HCT116 (cell line): ENCODE results near the gene GSTK1. TPM values are rescaled to one million over a fixed set of nuclear protein-coding genes. Genes with fewer than 3 reads are reported as not detected.

Experiments used
- ATAC-seq: fragments of 200-7000 bp; cut with Tn5 transposase; 2 replicates; pipeline ENCODE4 v1.9.1; 2020; ENCODE audit warnings: mild to moderate bottlenecking, moderate library complexity
- BruUV-seq: library from RNA; stranded (reverse); fragments of 400-500 nt; replicated peaks from 2 replicates; lab custom pipeline; 2021; lab: Mats Ljungman, UMichigan
- CTCF ChIA-PET: fragments of 300-600 bp; sonication (Branson Sonifier 250); formaldehyde crosslinking; loops from one replicate; lab custom pipeline; 2021; ENCODE audit warnings: antibody characterized with exemption; lab: Charles Lee
- POLR2A ChIA-PET: fragments of 300-600, 350-600 bp; sonication (Branson Sonifier 250); formaldehyde crosslinking; loops from one replicate; lab custom pipeline; 2021; ENCODE audit warnings: antibody characterized with exemption; lab: Charles Lee
- RAD21 ChIA-PET, 2 experiments: fragments of 300-600 bp; sonication (Branson Sonifier 250); formaldehyde crosslinking; loops; one replicate each; lab custom pipeline; 2023; ENCODE audit warnings: low total read pairs in 2 of 2; ENCODE audit not compliant: uncharacterized antibody in 2 of 2, unreplicated experiment in 2 of 2, low non-redundant PET in 1 of 2; lab: Charles Lee
- DNase-seq: peaks from one replicate; pipeline ENCODE4 v3.0.0-alpha.2; 2010; ENCODE audit warnings: low read depth, low spot score
- H2AFZ ChIP-seq: fragments of 200-600 bp; shearing (Covaris generic), sonication (generic); 2 replicates; pipeline ENCODE4 v1.6.1; 2017; ENCODE audit warnings: low read depth, mixed run types, mixed read lengths, antibody characterized with exemption, low read length; ENCODE audit not compliant: poor library complexity, severe bottlenecking
- H3K27ac ChIP-seq: 2 replicates; pipeline ENCODE4 v1.5.1; 2012; ENCODE audit warnings: low read depth, low read length
- H3K27me3 ChIP-seq: fragments of 200-600 bp; sonication (generic); 2 replicates; pipeline ENCODE4 v1.6.1; 2016; ENCODE audit warnings: mixed run types, low read length, mixed read lengths; ENCODE audit not compliant: insufficient read depth
- H3K36me3 ChIP-seq, 2 experiments: fragments of 200-500 bp in 1 of 2; fragments of 200-600 bp in 1 of 2; sonication (Bioruptor generic) in 1 of 2; sonication (generic) in 1 of 2; 2 replicates each; pipeline versions ENCODE4 v1.5.1 to v1.6.1; 2014 to 2016; ENCODE audit warnings: low read length in 2 of 2, inconsistent platforms in 1 of 2, mixed read lengths in 1 of 2, mixed run types in 1 of 2; ENCODE audit not compliant: insufficient read depth in 2 of 2, control insufficient read depth in 1 of 2
- H3K4me1 ChIP-seq, 2 experiments: fragments of 200-600 bp in 1 of 2; sonication (generic) in 1 of 2; 2 replicates each; pipeline versions ENCODE4 v1.5.1 to v1.6.1; 2012 to 2017; ENCODE audit warnings: low read length in 2 of 2, inconsistent platforms in 1 of 2, mild to moderate bottlenecking in 1 of 2, mixed read lengths in 1 of 2, mixed run types in 1 of 2, moderate library complexity in 1 of 2; ENCODE audit not compliant: insufficient read depth in 2 of 2, control insufficient read depth in 1 of 2
- H3K4me2 ChIP-seq: fragments of 200-600 bp; sonication (generic); 2 replicates; pipeline ENCODE4 v1.6.1; 2017; ENCODE audit warnings: mixed run types, low read length, mixed read lengths
- H3K4me3 ChIP-seq, 2 experiments: fragments of 200-600 bp in 1 of 2; sonication (generic) in 1 of 2; replicated peaks in 1 of 2; 2 replicates each; pipeline ENCODE4 v1.5.1; 2011 to 2016; ENCODE audit warnings: low read length in 2 of 2, control low read depth in 1 of 2, low read depth in 1 of 2, mild to moderate bottlenecking in 1 of 2, mixed read lengths in 1 of 2, mixed run types in 1 of 2
- H3K79me2 ChIP-seq: fragments of 200-600 bp; sonication (generic); 2 replicates; pipeline ENCODE4 v1.6.1; 2017; ENCODE audit warnings: mild to moderate bottlenecking, mixed run types, low read length, moderate library complexity, mixed read lengths; ENCODE audit not compliant: insufficient read depth
- H3K9ac ChIP-seq: fragments of 200-600 bp; sonication (generic); 2 replicates; pipeline ENCODE4 v1.6.1; 2016; ENCODE audit warnings: low read length, mixed read lengths
- H3K9me2 ChIP-seq: fragments of 200-600 bp; sonication (generic), shearing (Covaris generic); 2 replicates; pipeline ENCODE4 v1.6.1; 2017; ENCODE audit warnings: mixed run types, mild to moderate bottlenecking, moderate library complexity; ENCODE audit not compliant: insufficient read depth
- H3K9me3 ChIP-seq, 2 experiments: fragments of 200-500 bp in 1 of 2; fragments of 200-600 bp in 1 of 2; sonication (Bioruptor generic) in 1 of 2; sonication (generic) in 1 of 2; 2 replicates each; pipeline ENCODE4 v1.6.1; 2014 to 2017; ENCODE audit warnings: low read length in 2 of 2, mixed read lengths in 2 of 2, inconsistent platforms in 1 of 2, low read depth in 1 of 2, mild to moderate bottlenecking in 1 of 2, mixed run types in 1 of 2, moderate library complexity in 1 of 2; ENCODE audit not compliant: control insufficient read depth in 1 of 2, insufficient read depth in 1 of 2
- H4K20me1 ChIP-seq: fragments of 200-600 bp; sonication (generic), shearing (Covaris generic); 2 replicates; pipeline ENCODE4 v1.6.1; 2017; ENCODE audit warnings: mixed run types, mild to moderate bottlenecking, moderate library complexity; ENCODE audit not compliant: insufficient read depth
- ATF3 ChIP-seq: IDR thresholded peaks from 2 replicates; pipeline ENCODE4 v1.6.1; 2012
- CBX3 ChIP-seq: IDR thresholded peaks from 2 replicates; pipeline ENCODE4 v1.6.1; 2012; ENCODE audit warnings: low read depth
- EGR1 ChIP-seq: IDR thresholded peaks from 2 replicates; pipeline ENCODE4 v1.6.1; 2012; ENCODE audit warnings: low read depth
- ELF1 ChIP-seq: IDR thresholded peaks from 2 replicates; pipeline ENCODE4 v1.6.1; 2012; ENCODE audit warnings: low read depth, borderline replicate concordance
- EZH2phosphoT487 ChIP-seq: fragments of 200-600 bp; IDR thresholded peaks from 2 replicates; pipeline ENCODE4 v1.6.1; 2018; ENCODE audit warnings: antibody characterized with exemption, borderline replicate concordance
- JUND ChIP-seq: IDR thresholded peaks from 2 replicates; pipeline ENCODE4 v1.6.1; 2012
- POLR2AphosphoS5 ChIP-seq: IDR thresholded peaks from 2 replicates; pipeline ENCODE4 v1.6.1; 2011; ENCODE audit warnings: mild to moderate bottlenecking, low read depth, low read length, moderate library complexity
- REST ChIP-seq: IDR thresholded peaks from 2 replicates; pipeline ENCODE4 v1.6.1; 2012; ENCODE audit warnings: low read depth
- SIN3A ChIP-seq: IDR thresholded peaks from 2 replicates; pipeline ENCODE4 v1.6.1; 2012; ENCODE audit warnings: low read depth
- SP1 ChIP-seq: IDR thresholded peaks from 2 replicates; pipeline ENCODE4 v1.6.1; 2012; ENCODE audit warnings: low read depth
- SRF ChIP-seq: IDR thresholded peaks from 2 replicates; pipeline ENCODE4 v1.6.1; 2012; ENCODE audit warnings: low read depth
- TCF7L2 ChIP-seq: IDR thresholded peaks from 2 replicates; pipeline ENCODE4 v1.7.0; 2011; ENCODE audit warnings: borderline replicate concordance, inconsistent platforms; ENCODE audit not compliant: insufficient read depth, insufficient read length; ENCODE audit errors: extremely low read depth
- ZNF274 ChIP-seq: fragments of 200-500 bp; sonication (Bioruptor generic); IDR thresholded peaks from 2 replicates; pipeline ENCODE4 v1.6.1; 2014; ENCODE audit warnings: mild to moderate bottlenecking, low read depth, low read length, inconsistent platforms
- intact Hi-C: fragments of 100-400 bp; cut with micrococcal nuclease; formaldehyde crosslinking; loops from 2 replicates; pipeline ENCODE4 v1.10.0; 2022
- total RNA-seq: library from RNA; stranded (reverse); gene quantifications from one replicate; pipeline ENCODE4 v1.2.1, GENCODE V29; 2021; ENCODE audit not compliant: unreplicated experiment
- TF ChIP-seq, protein P1 (sequence below): IDR thresholded peaks from 2 replicates; pipeline ENCODE4 v1.6.1; 2012
- TF ChIP-seq, protein P2 (sequence below), 3 experiments: fragments of 200-600 bp in 1 of 3; sonication (generic) in 1 of 3; IDR thresholded peaks in 2 of 3; conservative IDR thresholded peaks in 1 of 3; 2 replicates each; pipeline ENCODE4 v1.5.1; 2012 to 2017; ENCODE audit warnings: low read depth in 2 of 3, low read length in 2 of 3, antibody characterized with exemption in 1 of 3, borderline replicate concordance in 1 of 3, control low read depth in 1 of 3, mild to moderate bottlenecking in 1 of 3, mixed read lengths in 1 of 3, mixed run types in 1 of 3, moderate library complexity in 1 of 3; ENCODE audit not compliant: insufficient read depth in 1 of 3

Gene GSTK1
- total RNA-seq, 1 experiment from 2014 or later: 83.6 TPM

DNA sequence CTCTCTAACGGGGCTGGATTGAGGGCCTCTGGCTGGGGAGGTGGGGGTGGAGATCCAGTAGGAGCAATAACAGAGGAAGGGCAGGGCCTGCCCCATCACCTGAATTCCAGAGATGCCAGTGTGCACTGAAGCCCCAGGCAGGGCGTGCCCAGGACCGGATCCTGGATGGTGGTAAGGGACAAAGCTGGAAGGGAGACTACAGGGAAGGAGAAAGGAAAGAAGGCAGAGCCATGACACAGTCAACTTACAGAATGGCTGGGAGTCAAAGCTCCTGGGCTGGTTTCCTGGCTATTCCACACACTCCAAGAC is 22.2 kb downstream of the GSTK1 start:
- ChIA-PET CTCF (no interaction called here), RAD21 (no interaction called here), POLR2A (no interaction called here)
- TF ChIP-seq SRF: no peak
- TF ChIP-seq ELF1: no peak
- TF ChIP-seq SP1: peak; percentile 52; the same call in 1 of the 2 replicates
- TF ChIP-seq CBX3: 0 out of 2 replicates have a peak, but pooled peaks have one; percentile 29
- TF ChIP-seq ZNF274: no peak
- TF ChIP-seq SIN3A: peak; percentile 38; the same call in 1 of the 2 replicates
- TF ChIP-seq EGR1: no peak
- TF ChIP-seq, protein P1, sequence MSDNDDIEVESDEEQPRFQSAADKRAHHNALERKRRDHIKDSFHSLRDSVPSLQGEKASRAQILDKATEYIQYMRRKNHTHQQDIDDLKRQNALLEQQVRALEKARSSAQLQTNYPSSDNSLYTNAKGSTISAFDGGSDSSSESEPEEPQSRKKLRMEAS: peak; percentile 36
- 0 out of 2 replicates have a peak, but pooled peaks have one; percentile 28 for TF ChIP-seq POLR2AphosphoS5
- no peak for TF ChIP-seq EZH2phosphoT487
- TF ChIP-seq REST: no peak
- TF ChIP-seq TCF7L2: no peak
- no peak for TF ChIP-seq ATF3
- no peak for TF ChIP-seq JUND
- TF ChIP-seq, protein P2, sequence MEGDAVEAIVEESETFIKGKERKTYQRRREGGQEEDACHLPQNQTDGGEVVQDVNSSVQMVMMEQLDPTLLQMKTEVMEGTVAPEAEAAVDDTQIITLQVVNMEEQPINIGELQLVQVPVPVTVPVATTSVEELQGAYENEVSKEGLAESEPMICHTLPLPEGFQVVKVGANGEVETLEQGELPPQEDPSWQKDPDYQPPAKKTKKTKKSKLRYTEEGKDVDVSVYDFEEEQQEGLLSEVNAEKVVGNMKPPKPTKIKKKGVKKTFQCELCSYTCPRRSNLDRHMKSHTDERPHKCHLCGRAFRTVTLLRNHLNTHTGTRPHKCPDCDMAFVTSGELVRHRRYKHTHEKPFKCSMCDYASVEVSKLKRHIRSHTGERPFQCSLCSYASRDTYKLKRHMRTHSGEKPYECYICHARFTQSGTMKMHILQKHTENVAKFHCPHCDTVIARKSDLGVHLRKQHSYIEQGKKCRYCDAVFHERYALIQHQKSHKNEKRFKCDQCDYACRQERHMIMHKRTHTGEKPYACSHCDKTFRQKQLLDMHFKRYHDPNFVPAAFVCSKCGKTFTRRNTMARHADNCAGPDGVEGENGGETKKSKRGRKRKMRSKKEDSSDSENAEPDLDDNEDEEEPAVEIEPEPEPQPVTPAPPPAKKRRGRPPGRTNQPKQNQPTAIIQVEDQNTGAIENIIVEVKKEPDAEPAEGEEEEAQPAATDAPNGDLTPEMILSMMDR (IDR thresholded peaks at IDR 0.05 in 2 of 3, conservative IDR thresholded peaks at IDR 0.05 in 1 of 3; ENCODE audit: borderline replicate concordance in 1 of 3, insufficient read depth in 1 of 3, low read depth in 2 of 3, low read length in 2 of 3): no peak
- DNase-seq: no peak
- H3K9ac ChIP-seq: peak overlapping the region; percentile 46
- no peaks in the 10 kb centered on the region; a peak in 1 of 4 replicates for H3K9me3 ChIP-seq
- H3K4me2 ChIP-seq: peak overlapping the region; percentile 86
- no TSS peak for BruUV-seq
- peak overlapping the region; percentile 40 to 53 for H3K4me3 ChIP-seq
- H2AFZ ChIP-seq: peak overlapping the region; percentile 80
- peak overlapping the region; percentile 51 for H3K27ac ChIP-seq
- peaks cover 0 to 4% of the 10 kb centered on the region in 2 experiments; a peak in 1 of 4 replicates for H3K36me3 ChIP-seq
- peaks cover 27 to 57% of the 10 kb centered on the region in 2 experiments for H3K4me1 ChIP-seq
- ATAC-seq: peak; percentile 56
- H4K20me1 ChIP-seq: no peaks in the 10 kb centered on the region
- peaks cover 22% of the 10 kb centered on the region for H3K79me2 ChIP-seq
- H3K27me3 ChIP-seq: no peaks in the 10 kb centered on the region
- intact Hi-C loops: loop anchor here (2.0 kb wide), 1 partner anchor 21 kb away; no protein-coding TSS in a partner anchor
- H3K9me2 ChIP-seq: no peaks in the 10 kb centered on the region
